Activated gamma-delta T cell (primary cell): ENCODE data around the gene NPAS1.

Experiments used
- DNase-seq: peaks from one replicate; lab custom pipeline; 2025; lab: John Stamatoyannopoulos, UW
- total RNA-seq, 2 donors: gene quantifications; one replicate each; lab custom pipeline; 2026; lab: John Stamatoyannopoulos, UW

The NPAS1 gene, protein sequence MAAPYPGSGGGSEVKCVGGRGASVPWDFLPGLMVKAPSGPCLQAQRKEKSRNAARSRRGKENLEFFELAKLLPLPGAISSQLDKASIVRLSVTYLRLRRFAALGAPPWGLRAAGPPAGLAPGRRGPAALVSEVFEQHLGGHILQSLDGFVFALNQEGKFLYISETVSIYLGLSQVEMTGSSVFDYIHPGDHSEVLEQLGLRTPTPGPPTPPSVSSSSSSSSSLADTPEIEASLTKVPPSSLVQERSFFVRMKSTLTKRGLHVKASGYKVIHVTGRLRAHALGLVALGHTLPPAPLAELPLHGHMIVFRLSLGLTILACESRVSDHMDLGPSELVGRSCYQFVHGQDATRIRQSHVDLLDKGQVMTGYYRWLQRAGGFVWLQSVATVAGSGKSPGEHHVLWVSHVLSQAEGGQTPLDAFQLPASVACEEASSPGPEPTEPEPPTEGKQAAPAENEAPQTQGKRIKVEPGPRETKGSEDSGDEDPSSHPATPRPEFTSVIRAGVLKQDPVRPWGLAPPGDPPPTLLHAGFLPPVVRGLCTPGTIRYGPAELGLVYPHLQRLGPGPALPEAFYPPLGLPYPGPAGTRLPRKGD
- 0.15 to 0.17 reads per million in 2 donors for total RNA-seq

DNA sequence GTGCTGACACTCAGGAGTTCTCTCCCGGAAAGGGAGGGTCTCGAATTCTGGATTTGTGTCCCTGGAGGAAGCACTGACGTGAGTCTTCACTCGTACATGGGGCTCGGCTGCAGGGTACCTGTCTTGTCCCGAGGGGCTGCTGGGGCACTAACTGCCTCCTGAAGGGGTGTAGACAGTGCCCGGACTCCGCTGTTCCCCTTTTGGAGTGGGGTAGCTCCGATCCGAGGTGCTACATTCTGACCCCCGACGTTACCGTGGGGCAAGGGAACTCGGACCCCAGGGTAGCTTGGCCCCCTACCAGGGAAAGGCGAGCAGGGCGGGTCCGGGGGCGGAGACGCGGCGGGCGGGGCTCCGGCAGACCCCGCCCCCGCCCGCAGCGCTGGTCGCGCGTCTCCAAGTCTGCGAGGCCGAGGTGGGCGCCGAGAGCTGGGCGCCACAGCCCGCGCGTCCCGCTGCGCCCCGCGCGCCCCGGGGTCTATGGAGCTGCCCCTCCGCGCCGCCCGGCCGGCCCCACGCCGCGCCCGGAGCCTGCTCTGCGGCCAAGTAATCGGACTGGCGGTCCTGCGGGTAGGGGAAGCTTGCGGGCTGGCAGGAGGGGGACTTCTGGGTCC lies at the start of gene NPAS1:
TSS of gene NPAS1 (plus strand) at position 407 of the 611 bp plus-strand sequence. CDS start 1,211 bp downstream, outside the sequence.
- no peak for DNase-seq

DNA sequence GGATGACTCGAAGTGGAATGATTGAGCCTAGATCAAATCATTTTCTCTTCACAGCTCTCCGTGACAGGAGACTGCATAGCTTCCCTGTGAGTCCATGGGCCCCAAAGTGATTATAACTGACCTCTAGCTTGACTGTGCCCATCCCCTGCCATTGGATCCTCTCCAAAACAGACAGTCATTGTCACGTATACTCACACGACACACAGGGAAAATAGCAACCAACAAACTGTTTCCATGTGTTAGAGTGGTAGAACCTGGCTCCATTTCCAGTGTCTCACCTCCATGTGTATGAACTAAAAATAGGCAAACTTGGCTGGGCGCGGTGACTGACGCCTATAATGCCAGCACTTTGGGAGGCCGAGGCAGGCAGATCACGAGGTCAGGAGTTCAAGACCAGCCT lies 48.8 kb upstream of the NPAS1 start:
- DNase-seq: no peak

DNA sequence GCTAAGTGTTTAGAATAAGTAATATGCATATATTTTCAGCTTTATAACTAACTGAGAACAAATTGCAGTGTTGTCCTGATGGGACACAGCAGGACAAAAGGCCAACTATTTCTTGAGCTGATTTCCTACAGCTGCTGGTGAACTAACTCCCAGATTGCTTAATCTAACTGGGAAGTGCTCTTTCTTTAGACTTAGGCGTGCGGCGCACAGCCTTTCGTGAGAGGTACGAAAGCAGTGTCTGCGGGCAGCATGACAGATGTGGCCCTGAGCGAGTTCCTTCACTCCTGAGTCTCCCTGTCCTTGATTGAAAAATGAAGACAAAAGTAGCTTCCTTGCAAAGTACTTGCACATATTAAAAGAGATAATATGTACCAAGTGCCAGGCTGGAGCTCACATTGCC lies 47.3 kb upstream of the NPAS1 start:
- no peak for DNase-seq

DNA sequence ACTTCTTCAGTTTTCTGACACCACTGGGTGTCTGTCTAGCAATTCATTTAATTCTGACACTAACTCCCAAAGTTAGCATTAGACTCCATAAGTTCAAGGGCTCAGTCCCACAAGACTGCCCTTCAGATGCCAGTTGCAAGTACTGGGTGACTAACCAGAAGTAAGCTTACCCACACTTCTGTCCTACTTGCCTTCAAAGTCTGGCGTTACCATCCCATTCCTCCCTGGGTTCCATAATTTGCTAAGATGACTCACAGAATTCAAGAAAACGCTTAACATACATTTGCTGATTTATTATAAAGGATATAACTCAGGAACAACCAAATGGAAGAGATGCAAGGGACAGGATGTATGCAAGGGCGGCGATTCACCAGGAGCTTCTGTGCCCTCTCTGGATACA lies 45.5 kb upstream of the NPAS1 start:
- DNase-seq: no peak

DNA sequence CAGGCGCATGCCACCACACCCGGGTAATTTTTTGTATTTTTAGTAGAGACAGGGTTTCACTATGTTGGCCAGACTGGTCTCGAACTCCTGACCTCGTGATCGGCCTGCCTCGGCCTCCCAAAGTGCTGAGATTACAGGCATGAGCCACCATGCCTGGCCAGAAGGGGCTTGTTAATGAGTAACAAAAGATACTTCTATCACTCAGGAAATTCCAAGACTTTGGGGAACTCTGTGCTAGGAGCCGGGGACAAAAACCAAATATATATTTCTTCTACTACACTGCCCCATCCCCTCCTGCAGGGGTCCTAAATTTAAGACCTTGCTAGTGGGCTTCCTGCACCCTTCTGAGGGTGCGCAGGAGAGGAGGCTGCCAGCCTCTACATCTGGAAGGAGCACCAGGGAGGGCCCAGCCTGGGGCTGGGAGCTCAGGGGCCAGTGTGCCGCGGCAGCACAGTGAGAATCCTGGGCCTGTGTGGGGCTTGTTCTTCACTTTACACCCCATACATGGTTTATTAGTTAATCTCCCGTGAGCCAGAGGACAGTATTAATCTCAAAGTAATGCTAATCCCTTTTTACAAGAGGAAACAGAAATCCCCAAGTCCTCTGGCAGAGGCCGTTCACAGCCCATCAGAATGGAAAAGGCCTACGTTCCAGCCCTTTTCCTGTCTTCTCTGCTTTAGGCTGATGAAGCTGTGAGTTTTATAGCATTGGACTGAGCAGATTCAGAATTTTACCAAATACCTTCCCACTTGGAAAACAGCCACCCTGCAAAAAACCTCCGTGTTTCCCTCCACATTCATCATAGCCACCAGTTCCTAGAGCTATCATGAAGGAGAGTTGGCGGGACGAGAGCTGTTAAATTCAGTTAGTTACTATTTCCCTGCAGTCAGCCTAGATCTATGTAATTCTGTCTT lies 44.4 kb upstream of the NPAS1 start:
- DNase-seq: no peak

DNA sequence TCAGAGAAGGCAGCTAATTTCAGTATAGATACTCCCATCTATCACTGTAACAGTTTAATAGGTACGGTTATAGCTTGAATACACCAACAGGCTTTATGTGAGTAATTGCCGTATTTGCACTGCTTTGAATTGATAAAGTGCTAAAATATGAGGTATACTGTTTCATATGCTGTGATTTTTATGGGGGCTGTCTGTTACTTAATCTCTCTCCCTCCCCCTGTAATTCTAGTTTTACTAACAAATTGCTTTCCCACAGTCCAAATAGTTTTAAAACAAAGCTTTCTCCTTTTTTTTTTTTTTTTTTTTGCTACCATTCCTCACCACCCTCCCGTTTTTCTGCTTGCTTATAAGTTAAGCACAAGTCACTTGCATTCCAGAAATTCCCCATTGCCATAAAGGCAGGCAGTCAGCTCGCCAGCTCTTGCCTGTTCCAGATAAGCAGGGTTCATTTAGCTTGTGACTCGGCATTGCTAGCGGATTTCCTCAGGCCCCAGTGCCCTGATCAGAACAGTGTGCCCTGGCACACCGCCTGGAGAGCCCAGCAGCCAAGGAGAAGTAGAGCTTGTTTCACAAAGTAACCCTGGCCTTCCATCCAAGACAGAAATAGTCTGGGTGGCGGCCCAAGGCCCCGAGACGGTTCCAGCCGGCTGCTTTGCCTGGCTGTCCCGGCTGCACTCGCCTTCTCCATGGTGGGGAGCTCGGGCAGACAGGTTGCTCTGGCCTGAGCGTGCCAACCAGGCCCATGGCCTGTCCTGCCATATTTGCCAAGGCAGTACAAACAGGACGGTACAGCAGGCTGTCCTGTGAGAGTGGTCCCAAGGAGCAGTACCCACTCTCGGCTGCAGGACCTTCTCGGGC lies 43.5 kb upstream of the NPAS1 start:
- no peak for DNase-seq

DNA sequence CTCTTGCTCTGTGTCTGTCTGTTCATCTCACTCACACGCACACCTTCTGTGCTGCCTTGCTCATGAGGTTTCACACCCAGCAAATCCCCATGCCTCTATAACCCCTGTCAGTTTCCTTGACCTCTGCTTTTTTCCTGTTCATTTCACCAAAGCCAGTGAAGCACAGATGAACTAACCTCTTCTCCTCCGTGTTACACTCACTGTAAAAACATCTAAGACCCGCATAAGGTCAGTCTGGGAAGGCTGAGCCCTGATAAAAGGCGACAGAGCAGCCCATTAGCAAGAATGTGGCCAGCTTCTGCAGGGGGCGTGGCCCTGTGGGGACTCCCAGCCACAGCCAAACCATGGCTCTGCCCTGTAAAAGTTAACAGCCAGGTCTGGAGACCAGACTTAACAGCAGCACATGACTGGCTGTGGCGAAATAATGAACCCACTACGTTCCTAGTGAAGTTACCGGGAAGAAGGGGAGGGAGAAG lies 42.8 kb upstream of the NPAS1 start:
- DNase-seq: no peak

DNA sequence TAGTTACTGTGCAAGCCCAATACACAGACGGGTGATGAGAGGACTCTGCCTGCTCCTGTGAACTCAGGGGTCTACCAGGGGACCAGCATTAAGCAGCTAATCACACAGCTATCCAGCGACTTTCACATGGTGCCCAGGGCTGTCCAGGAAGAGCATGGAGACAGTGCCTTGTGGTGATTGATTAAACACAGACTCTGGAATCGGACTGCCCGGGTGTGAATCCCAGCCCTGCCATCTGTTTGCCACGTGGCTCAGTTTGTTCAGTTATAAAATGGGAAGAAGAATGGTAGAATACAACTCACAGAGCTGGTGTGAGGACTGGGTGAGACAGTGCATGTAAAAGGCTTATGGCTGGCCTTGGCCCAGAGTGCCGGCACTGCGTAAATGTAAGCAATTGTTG lies 42.1 kb upstream of the NPAS1 start:
- DNase-seq: no peak

DNA sequence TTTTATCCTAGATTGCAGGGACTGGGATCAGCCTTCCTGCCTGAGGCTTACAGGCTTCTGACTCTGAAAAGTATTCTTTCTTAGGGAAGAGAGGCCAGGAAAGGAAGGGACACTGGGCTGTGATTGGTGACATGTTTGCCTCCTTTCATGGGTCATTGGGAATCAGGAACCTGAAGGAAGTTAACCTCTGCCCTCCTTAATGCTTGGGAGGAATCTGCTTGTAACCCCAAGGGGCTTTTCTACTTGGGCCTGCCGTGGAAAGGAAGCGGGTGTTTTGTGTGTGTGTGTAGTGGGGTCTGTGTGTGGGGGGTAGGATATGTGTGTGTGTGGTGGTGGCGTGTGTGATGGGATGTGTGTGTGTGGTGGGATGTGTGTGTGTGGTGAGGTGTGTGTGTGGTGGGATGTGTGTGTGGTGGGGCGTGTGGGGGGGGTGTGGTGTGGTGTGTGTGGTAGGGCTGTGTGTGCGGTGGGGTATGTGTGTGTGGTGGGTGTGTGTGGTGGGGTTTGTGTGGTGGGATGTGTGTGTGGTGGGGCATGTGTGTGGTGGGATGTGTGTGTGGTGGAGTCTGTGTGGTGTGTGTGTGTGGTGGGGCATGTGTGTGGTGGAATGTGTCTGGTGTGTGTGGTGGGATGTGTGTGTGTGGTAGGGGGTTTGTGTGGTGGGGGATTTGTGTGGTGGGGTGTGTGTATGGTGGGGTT lies 41.3 kb upstream of the NPAS1 start:
- no peak for DNase-seq

DNA sequence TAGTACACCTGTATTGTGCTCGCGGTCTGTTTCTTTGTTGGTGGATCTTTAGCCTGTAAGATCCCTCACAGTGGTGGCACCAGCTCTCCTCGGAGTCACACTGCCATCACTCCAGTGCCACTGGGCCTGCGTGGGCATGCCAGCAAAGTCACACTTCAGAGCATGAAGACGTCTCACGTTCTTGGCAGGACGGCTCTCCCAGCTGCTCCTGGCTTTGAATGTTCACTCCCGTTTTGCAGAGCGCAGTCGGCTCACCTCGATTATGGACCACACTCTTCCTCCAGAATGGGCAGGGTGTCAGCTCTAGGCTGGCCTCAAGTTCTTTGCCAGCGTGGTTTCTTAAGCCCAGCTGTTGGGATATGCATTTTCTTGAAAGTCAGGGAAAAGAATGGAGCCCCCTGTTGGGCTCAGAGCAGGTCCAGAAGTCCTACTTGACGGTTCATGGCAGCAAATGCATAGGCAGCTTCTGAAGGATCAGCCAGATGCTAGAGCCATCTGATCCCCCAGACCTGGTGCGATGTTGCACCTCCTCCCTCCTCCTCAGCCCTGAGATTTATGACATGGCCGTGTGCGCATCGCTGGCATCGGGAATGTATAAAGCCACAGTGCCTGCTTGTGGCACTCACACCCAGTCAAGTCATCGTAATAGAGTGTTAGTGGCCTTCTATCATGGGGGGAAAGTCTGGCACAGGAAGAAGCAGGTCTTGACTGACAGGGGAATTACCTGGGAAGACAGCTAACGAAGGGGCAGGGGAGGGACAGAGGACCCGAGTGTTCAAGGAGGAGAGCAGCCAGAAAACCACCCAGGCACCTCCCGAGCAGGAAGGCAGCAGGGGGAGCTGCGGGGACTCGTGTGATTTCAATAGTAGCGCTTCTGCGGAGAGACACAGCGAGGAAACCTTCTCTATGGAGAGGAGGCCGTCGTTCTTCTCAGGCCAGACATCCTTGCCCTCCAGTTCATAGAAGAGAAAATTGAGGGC lies 40.2 kb upstream of the NPAS1 start:
- DNase-seq: no peak

DNA sequence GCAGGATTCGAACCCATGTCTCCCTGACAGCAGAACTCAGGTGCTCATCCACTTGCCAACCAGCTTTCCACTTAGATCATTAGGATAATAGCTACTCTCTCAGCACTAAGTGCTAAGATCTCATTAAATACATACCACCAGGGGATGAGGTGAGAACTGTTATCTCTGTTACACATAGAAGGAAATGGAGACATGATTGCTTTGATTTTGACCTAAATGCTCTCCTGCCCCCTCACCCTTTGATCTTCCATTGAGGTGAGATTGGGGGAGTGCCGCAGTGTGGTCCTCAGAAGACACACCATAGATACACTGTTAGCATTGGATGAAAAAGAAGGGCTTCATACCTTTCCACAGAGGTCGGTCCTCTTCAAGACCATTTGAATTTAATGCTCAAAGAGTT lies 38.9 kb upstream of the NPAS1 start:
- DNase-seq: no peak

DNA sequence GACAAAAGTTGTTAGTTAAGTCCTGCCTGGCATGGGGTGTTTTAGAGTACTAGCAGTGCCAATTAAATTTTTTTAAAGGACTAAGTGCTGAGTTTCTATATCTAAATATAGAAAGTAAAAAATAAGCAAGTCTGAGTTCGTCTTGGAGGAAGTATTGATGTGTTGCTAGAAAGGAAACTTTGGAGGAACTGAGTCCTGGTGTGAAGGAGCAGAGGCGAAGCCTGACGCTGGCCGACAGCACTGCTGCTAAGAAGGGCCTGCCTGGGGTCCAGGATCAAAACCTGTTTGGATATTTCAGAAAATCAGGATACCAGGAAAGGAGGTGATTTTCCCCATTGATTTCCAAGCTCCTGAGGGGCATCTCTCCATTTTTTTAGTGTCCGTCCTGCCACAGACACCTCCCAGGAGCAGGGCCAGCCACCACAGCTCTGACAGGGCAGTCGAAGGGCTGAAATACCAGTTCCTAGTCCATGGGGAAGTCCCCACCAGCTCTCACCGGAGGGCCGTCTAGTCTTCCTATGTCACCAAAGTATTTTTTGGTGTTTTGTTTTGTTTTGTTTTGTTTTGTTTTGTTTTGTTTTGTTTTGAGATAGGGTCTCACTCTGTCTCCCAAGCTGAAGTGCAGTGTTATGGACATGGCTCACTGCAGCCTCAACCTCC lies 38.2 kb upstream of the NPAS1 start:
- no peak for DNase-seq

DNA sequence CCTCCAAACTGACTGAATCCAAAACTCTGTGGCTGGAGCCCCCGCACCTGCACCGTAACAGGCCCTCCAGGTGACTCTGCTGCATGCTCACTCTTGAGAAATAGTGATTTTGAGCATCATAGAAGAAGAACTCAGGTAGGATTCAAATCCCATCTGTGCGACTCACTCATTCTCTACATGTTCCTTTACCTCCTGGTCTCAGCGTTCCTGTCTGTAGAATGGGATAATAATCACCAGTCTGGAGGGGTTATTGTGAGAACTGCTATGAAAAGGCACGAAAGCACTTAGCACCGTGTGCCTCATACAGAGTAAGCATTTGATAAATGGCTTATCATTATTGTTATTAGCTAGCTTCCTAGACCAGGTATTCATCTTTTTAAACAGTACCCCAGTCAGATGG lies 36.5 kb upstream of the NPAS1 start:
- DNase-seq: no peak

DNA sequence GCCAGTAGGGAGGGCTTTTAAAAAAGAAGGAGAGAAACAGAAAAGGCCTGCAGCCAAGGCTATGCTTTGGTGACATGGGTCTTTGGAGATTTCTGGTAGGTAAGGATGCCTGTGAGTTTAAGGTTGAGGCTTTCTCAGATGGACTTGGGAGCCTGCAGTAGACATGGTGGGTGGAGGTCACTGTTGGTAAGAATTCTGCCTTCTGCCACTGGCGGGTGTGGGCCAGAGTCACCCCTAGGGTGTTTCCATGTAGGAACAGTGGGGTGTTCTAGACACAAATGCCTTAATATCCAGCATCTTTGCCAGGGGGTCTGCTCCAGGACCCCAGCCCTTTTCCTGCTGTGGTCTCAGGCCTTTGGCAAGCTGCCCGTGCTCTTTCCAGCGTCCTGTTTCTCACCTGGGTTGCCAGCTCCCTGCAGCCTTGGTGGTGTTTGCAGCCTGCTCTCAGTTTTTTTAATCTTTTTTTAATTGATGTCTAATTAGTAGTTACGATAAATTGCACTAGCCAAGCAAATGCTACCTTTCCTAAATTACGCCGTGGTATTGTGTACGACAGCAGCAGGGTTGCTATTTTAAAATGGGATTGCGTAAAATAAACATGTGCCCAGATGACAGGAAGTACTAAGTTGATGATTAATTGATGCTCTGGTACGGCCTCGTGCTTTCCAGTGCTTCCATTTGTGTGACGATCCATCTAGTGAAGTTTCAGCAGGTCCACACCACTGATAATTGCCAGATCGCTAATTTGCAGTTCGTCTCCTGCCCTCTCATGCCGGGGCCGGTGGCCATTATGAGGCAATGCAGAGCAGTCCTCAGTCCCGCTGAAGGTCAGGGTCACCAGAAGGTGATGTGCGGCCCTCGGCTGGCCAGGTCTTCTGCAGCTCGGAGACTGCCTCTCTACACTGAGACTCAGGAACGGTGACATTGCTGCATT lies 35.3 kb upstream of the NPAS1 start:
- no peak for DNase-seq

DNA sequence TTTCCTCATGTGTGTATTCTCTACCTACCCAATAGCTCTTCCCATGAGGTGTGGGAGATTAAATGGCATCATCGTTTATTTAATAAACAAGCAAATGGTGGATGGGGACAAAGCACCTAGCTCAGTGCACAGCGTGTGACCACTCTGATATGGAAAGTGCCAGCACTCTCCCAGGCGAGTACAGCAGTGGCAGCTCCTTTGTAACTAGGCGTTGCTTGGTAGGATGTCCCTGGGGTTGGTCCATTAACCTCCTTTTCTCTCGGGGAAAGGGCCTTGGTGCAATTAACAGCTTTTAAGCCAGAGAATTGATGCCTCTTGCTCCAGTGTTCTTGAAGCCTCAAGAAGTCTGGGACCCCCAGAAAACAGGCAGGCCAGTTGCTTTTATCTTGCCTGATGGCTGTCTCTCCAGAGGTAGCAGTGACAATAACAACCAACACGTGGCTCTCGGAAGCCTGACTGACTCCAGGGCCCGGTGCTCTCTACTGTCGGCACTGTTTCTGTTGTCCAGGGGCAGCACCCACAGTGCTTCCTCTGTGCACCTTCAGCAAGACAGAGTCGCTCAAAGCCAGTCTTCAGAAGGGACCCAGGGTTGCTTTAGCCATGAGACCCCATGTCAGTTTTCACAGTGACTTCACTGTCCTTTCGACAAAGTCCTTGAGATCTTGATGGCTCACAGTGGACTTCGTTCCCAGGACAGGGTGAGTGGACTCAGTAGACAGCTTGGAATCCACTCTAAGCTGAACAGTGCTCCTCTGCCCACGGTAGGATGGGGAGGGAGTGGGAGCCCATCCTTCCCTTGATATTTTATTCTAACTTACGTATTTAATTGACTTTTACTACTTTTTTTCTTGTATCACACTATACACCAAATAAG lies 33.9 kb upstream of the NPAS1 start:
- no peak for DNase-seq

DNA sequence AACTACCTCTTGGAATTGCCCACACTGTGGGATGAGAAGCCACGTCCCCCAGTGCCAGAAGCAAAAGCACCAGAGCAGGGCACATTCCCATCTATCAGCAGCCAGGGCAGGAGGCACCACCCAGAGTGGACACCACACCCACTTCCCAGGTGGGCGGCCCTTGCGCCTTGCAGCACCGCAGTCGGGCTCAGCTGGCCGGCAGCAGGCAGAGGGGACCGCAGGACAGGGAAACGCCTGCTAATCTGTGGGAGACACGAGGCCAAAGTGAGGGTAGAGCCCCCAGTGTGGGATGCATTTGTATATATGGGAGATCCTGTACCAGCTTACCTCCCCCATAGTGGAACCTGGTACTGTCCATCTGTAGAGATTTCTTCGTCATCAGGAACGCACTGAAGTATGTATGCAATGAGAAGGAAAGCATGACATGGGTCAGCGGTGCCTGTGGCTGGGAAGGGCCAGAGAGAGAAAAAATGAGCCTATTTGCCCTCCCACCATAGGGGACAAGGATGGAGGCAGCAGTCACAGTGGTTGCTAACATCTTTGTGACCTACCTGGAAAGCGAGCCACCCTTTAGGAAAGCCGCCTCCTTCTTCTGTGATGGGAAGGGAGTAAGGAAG lies 30.9 kb upstream of the NPAS1 start:
- no peak for DNase-seq
